Measurements from ENCODE around the gene KCNQ1. TPM values are rescaled to one million over a fixed set of nuclear protein-coding genes. Genes with fewer than 3 reads are reported as not detected.

Gene KCNQ1
- total RNA-seq, 2 donors from 2014 or later, result 51.4 to 55.8 TPM

GRCh38 chr11:2472428-2473186 is 27.8 kb downstream of the KCNQ1 start:
- TF ChIP-seq, protein P1, sequence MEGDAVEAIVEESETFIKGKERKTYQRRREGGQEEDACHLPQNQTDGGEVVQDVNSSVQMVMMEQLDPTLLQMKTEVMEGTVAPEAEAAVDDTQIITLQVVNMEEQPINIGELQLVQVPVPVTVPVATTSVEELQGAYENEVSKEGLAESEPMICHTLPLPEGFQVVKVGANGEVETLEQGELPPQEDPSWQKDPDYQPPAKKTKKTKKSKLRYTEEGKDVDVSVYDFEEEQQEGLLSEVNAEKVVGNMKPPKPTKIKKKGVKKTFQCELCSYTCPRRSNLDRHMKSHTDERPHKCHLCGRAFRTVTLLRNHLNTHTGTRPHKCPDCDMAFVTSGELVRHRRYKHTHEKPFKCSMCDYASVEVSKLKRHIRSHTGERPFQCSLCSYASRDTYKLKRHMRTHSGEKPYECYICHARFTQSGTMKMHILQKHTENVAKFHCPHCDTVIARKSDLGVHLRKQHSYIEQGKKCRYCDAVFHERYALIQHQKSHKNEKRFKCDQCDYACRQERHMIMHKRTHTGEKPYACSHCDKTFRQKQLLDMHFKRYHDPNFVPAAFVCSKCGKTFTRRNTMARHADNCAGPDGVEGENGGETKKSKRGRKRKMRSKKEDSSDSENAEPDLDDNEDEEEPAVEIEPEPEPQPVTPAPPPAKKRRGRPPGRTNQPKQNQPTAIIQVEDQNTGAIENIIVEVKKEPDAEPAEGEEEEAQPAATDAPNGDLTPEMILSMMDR (IDR thresholded peaks at IDR 0.05), result no peak
- intact Hi-C loops (cut with DNase I), result no loop called here
- no peaks in the 10 kb centered on the region for H3K9me3 ChIP-seq

DNA sequence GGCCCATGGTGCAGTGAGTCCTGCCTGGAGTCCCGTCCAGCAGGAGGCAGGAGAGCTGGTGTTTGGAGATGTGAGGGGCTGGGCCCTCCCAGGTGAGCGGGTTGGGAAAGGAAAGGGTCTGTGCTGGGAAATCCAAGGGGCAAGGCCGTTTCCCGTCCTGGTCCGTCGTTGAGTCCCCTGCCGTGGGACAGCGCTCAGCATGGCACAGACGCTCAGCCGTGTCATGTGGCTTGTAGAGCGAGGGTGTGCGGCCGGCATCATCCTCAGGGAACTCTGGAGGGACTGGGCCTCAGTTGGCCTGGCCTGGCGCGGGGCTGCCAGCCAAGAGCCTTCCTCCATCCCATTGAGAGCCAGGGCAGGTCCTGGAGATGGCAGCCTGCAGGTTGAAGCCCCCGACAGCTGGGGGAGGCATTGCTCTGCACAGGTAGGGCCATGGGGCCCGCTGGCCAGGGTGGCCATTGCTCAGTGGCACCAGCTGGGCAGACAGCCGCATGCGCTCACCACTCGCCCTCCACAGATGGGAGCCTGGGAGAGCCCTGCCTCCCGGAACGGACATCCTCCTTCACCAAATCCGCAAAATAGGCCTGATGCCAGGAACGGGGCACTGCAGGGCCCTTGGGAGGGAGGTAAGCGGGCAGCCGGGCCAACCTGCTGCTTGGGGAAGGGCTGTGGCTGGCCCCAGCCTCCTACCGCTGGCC is 28.7 kb downstream of the KCNQ1 start:
- DNase-seq, result no peak
- no peaks in the 10 kb centered on the region for H3K27me3 ChIP-seq
- intact Hi-C loops (cut with DNase I), result no loop called here
- H3K9ac ChIP-seq (ENCODE audit: low read depth in 2 of 2, low read length in 2 of 2), result no peak overlapping the region
- TF ChIP-seq, protein P1 (IDR thresholded peaks at IDR 0.05), result no peak
- H3K9me3 ChIP-seq, result no peaks in the 10 kb centered on the region
- no peaks in the 10 kb centered on the region for H3K4me1 ChIP-seq
- H3K4me3 ChIP-seq, result no peak overlapping the region
- no peak overlapping the region for H3K27ac ChIP-seq
- no peaks in the 10 kb centered on the region for H3K36me3 ChIP-seq

More at GRCh38 chr11:2472428-2473186, 27.8 kb downstream of the KCNQ1 start:
- H3K27me3 ChIP-seq, result no peaks in the 10 kb centered on the region
- H3K4me3 ChIP-seq, result no peak overlapping the region
- no peak overlapping the region for H3K9ac ChIP-seq (ENCODE audit: low read depth in 2 of 2, low read length in 2 of 2)
- H3K27ac ChIP-seq, result no peak overlapping the region
- no peaks in the 10 kb centered on the region for H3K4me1 ChIP-seq
- H3K36me3 ChIP-seq, result no peaks in the 10 kb centered on the region
- no peak for DNase-seq

GRCh38 chr11:2474059-2474901 is 29.5 kb downstream of the KCNQ1 start:
- intact Hi-C loops (cut with DNase I), result no loop called here
- H3K27ac ChIP-seq, result no peak overlapping the region
- H3K36me3 ChIP-seq, result no peaks in the 10 kb centered on the region
- H3K4me3 ChIP-seq, result no peak overlapping the region
- peak; percentile 70 for DNase-seq
- peak overlapping the region in 1 of 2 donors; percentile 5 for H3K9ac ChIP-seq (ENCODE audit: low read depth in 2 of 2, low read length in 2 of 2)
- no peaks in the 10 kb centered on the region for H3K27me3 ChIP-seq
- TF ChIP-seq, protein P1 (IDR thresholded peaks at IDR 0.05), result no peak
- no peaks in the 10 kb centered on the region for H3K4me1 ChIP-seq
- no peaks in the 10 kb centered on the region for H3K9me3 ChIP-seq

DNA sequence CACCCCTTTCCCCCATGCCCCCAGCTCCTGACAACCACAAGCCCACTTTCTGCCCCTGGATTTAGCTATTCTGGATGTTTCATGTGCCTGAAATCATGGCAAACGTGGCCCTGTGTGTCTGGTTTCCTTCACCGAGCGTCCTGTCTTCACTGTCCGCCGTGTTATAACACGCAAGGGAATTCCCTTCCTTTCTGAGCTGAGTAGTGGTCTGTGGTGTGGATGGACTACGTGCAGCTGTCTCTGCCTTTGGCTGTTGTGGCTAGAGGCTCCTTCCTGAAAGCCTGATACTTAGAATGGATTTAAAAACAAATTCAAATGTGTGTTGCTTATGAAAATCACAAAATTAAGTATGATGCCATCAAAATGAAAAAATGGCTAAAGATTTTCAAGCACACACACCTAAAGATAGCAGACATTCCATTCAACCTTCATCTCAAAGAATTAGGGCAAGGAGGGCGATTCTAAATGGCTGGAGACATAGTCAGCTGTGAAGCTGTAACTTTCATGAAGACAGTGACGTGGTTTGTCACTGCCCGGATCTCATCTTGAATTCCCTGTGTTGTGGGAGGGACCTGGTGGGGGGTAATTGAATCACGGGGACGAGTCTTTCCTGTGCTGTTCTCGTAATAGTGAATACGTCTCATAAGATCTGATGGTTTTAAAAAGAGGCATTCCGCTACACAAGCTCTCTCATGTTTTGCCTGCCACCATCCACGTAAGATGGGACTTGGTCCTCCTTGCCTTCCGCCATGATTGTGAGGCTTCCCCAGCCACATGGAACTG is 30.5 kb downstream of the KCNQ1 start:
- no peaks in the 10 kb centered on the region for H3K36me3 ChIP-seq
- H3K9ac ChIP-seq (ENCODE audit: low read depth in 2 of 2, low read length in 2 of 2), result no peak overlapping the region
- no peak overlapping the region for H3K4me3 ChIP-seq
- H3K4me1 ChIP-seq, result no peaks in the 10 kb centered on the region
- TF ChIP-seq, protein P1 (IDR thresholded peaks at IDR 0.05), result no peak
- no peak for DNase-seq
- H3K9me3 ChIP-seq, result no peaks in the 10 kb centered on the region
- intact Hi-C loops (cut with DNase I), result no loop called here
- no peak overlapping the region for H3K27ac ChIP-seq
- no peaks in the 10 kb centered on the region for H3K27me3 ChIP-seq

GRCh38 chr11:2477254-2477653 is 32.4 kb downstream of the KCNQ1 start:
- no peaks in the 10 kb centered on the region for H3K27me3 ChIP-seq
- no peak for DNase-seq
- no peak overlapping the region for H3K9ac ChIP-seq (ENCODE audit: low read depth in 2 of 2, low read length in 2 of 2)
- intact Hi-C loops (cut with DNase I), result no loop called here
- H3K4me3 ChIP-seq, result no peak overlapping the region
- no peaks in the 10 kb centered on the region for H3K36me3 ChIP-seq
- H3K27ac ChIP-seq, result no peak overlapping the region
- no peaks in the 10 kb centered on the region for H3K9me3 ChIP-seq
- TF ChIP-seq, protein P1 (IDR thresholded peaks at IDR 0.05), result no peak
- H3K4me1 ChIP-seq, result no peaks in the 10 kb centered on the region
